Measurements from ENCODE around the gene CCND2.
"Not testable (repeated sequence)": the region's sequence is repeated elsewhere in the genome, so short reads cannot be mapped to it uniquely, and the experiment has no call there.

Gene CCND2

GRCh38 chr12:4240161-4240783 is 33.3 kb upstream of the CCND2 start:
- Histone ChIP-seq H3K36me3 (ENCODE audit: insufficient read depth, low read length) (no peaks in the 10 kb centered on the region), H3K4me3 (no peak overlapping the region)

GRCh38 chr12:4240981-4241380 is 32.6 kb upstream of the CCND2 start:
- no peak overlapping the region for H3K27ac ChIP-seq
- H3K4me3 ChIP-seq, result no peak overlapping the region
- no peaks in the 10 kb centered on the region for H3K9me3 ChIP-seq (ENCODE audit: low read depth, low read length)
- TF ChIP-seq EZH2 (IDR thresholded peaks at IDR 0.05) (no peak), FOXP2 (optimal IDR thresholded peaks at IDR 0.05; ENCODE audit: control extremely low read depth, extremely low read length, insufficient read depth) (no peak), POLR2AphosphoS5 (IDR thresholded peaks at IDR 0.05; ENCODE audit: borderline replicate concordance, low read depth, low read length) (no peak)
- DNase-seq (ENCODE audit: low read depth, low spot score), result no peak
- no peak overlapping the region for H3K9ac ChIP-seq (ENCODE audit: insufficient read length)
- no peaks in the 10 kb centered on the region for H3K36me3 ChIP-seq (ENCODE audit: insufficient read depth, low read length)

More at GRCh38 chr12:4240161-4240783, 33.3 kb upstream of the CCND2 start:
- H3K27ac ChIP-seq, result no peak overlapping the region
- no peak for TF ChIP-seq POLR2AphosphoS5 (IDR thresholded peaks at IDR 0.05; ENCODE audit: borderline replicate concordance, low read depth, low read length)
- TF ChIP-seq EZH2 (IDR thresholded peaks at IDR 0.05), result no peak
- TF ChIP-seq FOXP2 (optimal IDR thresholded peaks at IDR 0.05; ENCODE audit: control extremely low read depth, extremely low read length, insufficient read depth), result no peak
- H3K9ac ChIP-seq (ENCODE audit: insufficient read length), result no peak overlapping the region
- H3K9me3 ChIP-seq (ENCODE audit: low read depth, low read length), result no peaks in the 10 kb centered on the region
- no peak for DNase-seq (ENCODE audit: low read depth, low spot score)

- Histone ChIP-seq H3K9ac (ENCODE audit: insufficient read length) (no peak overlapping the region), H3K36me3 (ENCODE audit: insufficient read depth, low read length) (no peaks in the 10 kb centered on the region), H3K27ac (no peak overlapping the region), H3K4me3 (no peak overlapping the region), H3K9me3 (ENCODE audit: low read depth, low read length) (no peaks in the 10 kb centered on the region)
- no peak for DNase-seq (ENCODE audit: low read depth, low spot score)
- TF ChIP-seq POLR2AphosphoS5 (IDR thresholded peaks at IDR 0.05; ENCODE audit: borderline replicate concordance, low read depth, low read length), result no peak
- TF ChIP-seq FOXP2 (optimal IDR thresholded peaks at IDR 0.05; ENCODE audit: control extremely low read depth, extremely low read length, insufficient read depth), result no peak
- no peak for TF ChIP-seq EZH2 (IDR thresholded peaks at IDR 0.05)
These were observed 32.0 kb upstream of the CCND2 start for GRCh38 chr12:4241592-4241991.

GRCh38 chr12:4242595-4242994 is 31.0 kb upstream of the CCND2 start:
- Histone ChIP-seq H3K36me3 (ENCODE audit: insufficient read depth, low read length) (no peaks in the 10 kb centered on the region), H3K9ac (ENCODE audit: insufficient read length) (no peak overlapping the region), H3K9me3 (ENCODE audit: low read depth, low read length) (no peaks in the 10 kb centered on the region), H3K27ac (no peak overlapping the region), H3K4me3 (no peak overlapping the region)
- no peak for DNase-seq (ENCODE audit: low read depth, low spot score)
- TF ChIP-seq POLR2AphosphoS5 (IDR thresholded peaks at IDR 0.05; ENCODE audit: borderline replicate concordance, low read depth, low read length) (no peak), EZH2 (IDR thresholded peaks at IDR 0.05) (no peak), FOXP2 (optimal IDR thresholded peaks at IDR 0.05; ENCODE audit: control extremely low read depth, extremely low read length, insufficient read depth) (no peak)

GRCh38 chr12:4243091-4243490 is 30.5 kb upstream of the CCND2 start:
- H3K36me3 ChIP-seq (ENCODE audit: insufficient read depth, low read length), result no peaks in the 10 kb centered on the region
- H3K9me3 ChIP-seq (ENCODE audit: low read depth, low read length), result no peaks in the 10 kb centered on the region
- TF ChIP-seq FOXP2 (optimal IDR thresholded peaks at IDR 0.05; ENCODE audit: control extremely low read depth, extremely low read length, insufficient read depth), result no peak
- TF ChIP-seq POLR2AphosphoS5 (IDR thresholded peaks at IDR 0.05; ENCODE audit: borderline replicate concordance, low read depth, low read length), result no peak
- no peak for TF ChIP-seq EZH2 (IDR thresholded peaks at IDR 0.05)
- no peak overlapping the region for H3K9ac ChIP-seq (ENCODE audit: insufficient read length)
- no peak overlapping the region for H3K27ac ChIP-seq
- no peak for DNase-seq (ENCODE audit: low read depth, low spot score)
- no peak overlapping the region for H3K4me3 ChIP-seq

GRCh38 chr12:4243491-4244100 is 30.0 kb upstream of the CCND2 start:
- not testable (repeated sequence) for H3K27ac ChIP-seq; DNase-seq (ENCODE audit: low read depth, low spot score); H3K36me3 ChIP-seq (ENCODE audit: insufficient read depth, low read length)

GRCh38 chr12:4244868-4245267 is 28.7 kb upstream of the CCND2 start:
- no peak overlapping the region for H3K4me3 ChIP-seq
- no peaks in the 10 kb centered on the region for H3K9me3 ChIP-seq (ENCODE audit: low read depth, low read length)
- no peak for DNase-seq (ENCODE audit: low read depth, low spot score)
- no peaks in the 10 kb centered on the region for H3K36me3 ChIP-seq (ENCODE audit: insufficient read depth, low read length)
- no peak overlapping the region for H3K27ac ChIP-seq
- no peak overlapping the region for H3K9ac ChIP-seq (ENCODE audit: insufficient read length)
- TF ChIP-seq FOXP2 (optimal IDR thresholded peaks at IDR 0.05; ENCODE audit: control extremely low read depth, extremely low read length, insufficient read depth) (no peak), POLR2AphosphoS5 (IDR thresholded peaks at IDR 0.05; ENCODE audit: borderline replicate concordance, low read depth, low read length) (no peak), EZH2 (IDR thresholded peaks at IDR 0.05) (no peak)

More at GRCh38 chr12:4243491-4244100, 30.0 kb upstream of the CCND2 start:
- not testable (repeated sequence) for H3K4me3 ChIP-seq; H3K9ac ChIP-seq (ENCODE audit: insufficient read length); H3K9me3 ChIP-seq (ENCODE audit: low read depth, low read length)

GRCh38 chr12:4245446-4245845 is 28.1 kb upstream of the CCND2 start:
- Histone ChIP-seq H3K9ac (ENCODE audit: insufficient read length) (no peak overlapping the region), H3K4me3 (no peak overlapping the region), H3K27ac (no peak overlapping the region), H3K9me3 (ENCODE audit: low read depth, low read length) (no peaks in the 10 kb centered on the region), H3K36me3 (ENCODE audit: insufficient read depth, low read length) (no peaks in the 10 kb centered on the region)
- DNase-seq (ENCODE audit: low read depth, low spot score), result no peak
- no peak for TF ChIP-seq EZH2 (IDR thresholded peaks at IDR 0.05)
- no peak for TF ChIP-seq FOXP2 (optimal IDR thresholded peaks at IDR 0.05; ENCODE audit: control extremely low read depth, extremely low read length, insufficient read depth)
- TF ChIP-seq POLR2AphosphoS5 (IDR thresholded peaks at IDR 0.05; ENCODE audit: borderline replicate concordance, low read depth, low read length), result no peak

GRCh38 chr12:4246116-4246515 is 27.4 kb upstream of the CCND2 start:
- no peak for DNase-seq (ENCODE audit: low read depth, low spot score)
- H3K9ac ChIP-seq (ENCODE audit: insufficient read length), result no peak overlapping the region
- no peaks in the 10 kb centered on the region for H3K36me3 ChIP-seq (ENCODE audit: insufficient read depth, low read length)

More at GRCh38 chr12:4246116-4246515, 27.4 kb upstream of the CCND2 start:
- no peaks in the 10 kb centered on the region for H3K9me3 ChIP-seq (ENCODE audit: low read depth, low read length)
- no peak overlapping the region for H3K27ac ChIP-seq
- no peak overlapping the region for H3K4me3 ChIP-seq
- TF ChIP-seq POLR2AphosphoS5 (IDR thresholded peaks at IDR 0.05; ENCODE audit: borderline replicate concordance, low read depth, low read length) (no peak), FOXP2 (optimal IDR thresholded peaks at IDR 0.05; ENCODE audit: control extremely low read depth, extremely low read length, insufficient read depth) (no peak), EZH2 (IDR thresholded peaks at IDR 0.05) (no peak)
